HepG2 (cell line): ENCODE results near the gene ITCH. TPM values are rescaled to one million over a fixed set of nuclear protein-coding genes. Genes with fewer than 3 reads are reported as not detected.
A peak's percentile ranks its signal among the peaks of the same experiment; 100 is the strongest.

Source experiments
- FOXK2 ChIP-seq: fragments of 450-650 bp; IDR thresholded peaks from 2 replicates; pipeline ENCODE4 v1.6.1; 2016
- FOXO1 ChIP-seq: sonication (generic); formaldehyde crosslinking; IDR thresholded peaks from 2 replicates; pipeline ENCODE4 v1.4.0; 2020; ENCODE audit warnings: missing genetic modification reagents
- JUN ChIP-seq: sonication (generic); formaldehyde crosslinking; IDR thresholded peaks from 2 replicates; pipeline ENCODE4 v1.4.0; 2020; ENCODE audit warnings: mild to moderate bottlenecking, missing genetic modification reagents
- MAFF ChIP-seq: IDR thresholded peaks from 2 replicates; pipeline ENCODE4 v1.6.1; 2011; ENCODE audit warnings: low read depth, low read length, improper control_type of control experiment
- NCOA1 ChIP-seq: sonication (generic); formaldehyde crosslinking; IDR thresholded peaks from 2 replicates; pipeline ENCODE4 v1.9.0; 2021; ENCODE audit warnings: missing genetic modification reagents
- NKX3-1 ChIP-seq: sonication (generic); formaldehyde crosslinking; IDR thresholded peaks from 2 replicates; pipeline ENCODE4 v1.5.0; 2020; ENCODE audit warnings: missing genetic modification reagents
- PCBP2 ChIP-seq: fragments of 200-400 bp; formaldehyde crosslinking; optimal IDR thresholded peaks from 2 replicates; pipeline ENCODE3; 2018; ENCODE audit warnings: low read length, low read depth; ENCODE audit not compliant: poor library complexity, severe bottlenecking
- SMARCE1 ChIP-seq: fragments of 450-650 bp; IDR thresholded peaks from 2 replicates; pipeline ENCODE4 v1.6.1; 2017; ENCODE audit warnings: borderline replicate concordance
- SMYD3 ChIP-seq: sonication (generic); formaldehyde crosslinking; IDR thresholded peaks from 2 replicates; pipeline ENCODE4 v1.8.1; 2023; ENCODE audit warnings: mild to moderate bottlenecking, missing genetic modification reagents
- TCF7 ChIP-seq: sonication (generic); IDR thresholded peaks from 2 replicates; pipeline ENCODE4 v1.6.1; 2016; ENCODE audit warnings: antibody characterized with exemption, low read depth
- ZSCAN25 ChIP-seq: sonication (generic); formaldehyde crosslinking; IDR thresholded peaks from 2 replicates; pipeline ENCODE4 v1.8.0; 2022; ENCODE audit warnings: mild to moderate bottlenecking, missing genetic modification reagents
- polyA plus RNA-seq, 8 experiments: library from polyadenylated mRNA; depleted of rRNA in 3 of 8; stranded (reverse) in 7 of 8; unstranded in 1 of 8; fragments of >200 nt; fragmentation: Illumina TruSeq in 4 of 8; extraction: Trizol in 4 of 8; gene quantifications; 2 replicates each; pipeline versions ENCODE4 v1.2.1 to v1.2.3, GENCODE V29; 2011 to 2016; ENCODE audit warnings: low read depth in 4 of 8, missing spikeins in 1 of 8, mixed read lengths in 1 of 8; ENCODE audit not compliant: insufficient read depth in 1 of 8
- total RNA-seq, 5 experiments: library from RNA; depleted of rRNA; stranded (reverse); fragments of >200 nt; fragmentation: Illumina TruSeq; extraction: Trizol; gene quantifications; 2 replicates each; pipeline ENCODE4 v1.2.3, GENCODE V29; 2016; ENCODE audit warnings: low read depth in 1 of 5
- TF ChIP-seq, protein P1 (sequence below): sonication (generic); formaldehyde crosslinking; IDR thresholded peaks from 2 replicates; pipeline ENCODE4 v1.8.0; 2022; ENCODE audit warnings: missing genetic modification reagents, mild to moderate bottlenecking, inconsistent platforms, borderline replicate concordance
- TF ChIP-seq, protein P2 (sequence below): sonication (generic); formaldehyde crosslinking; IDR thresholded peaks from 2 replicates; pipeline ENCODE4 v1.4.0; 2020; ENCODE audit warnings: missing genetic modification reagents, mild to moderate bottlenecking, borderline replicate concordance
- TF ChIP-seq, protein P3 (sequence below): sonication (generic); formaldehyde crosslinking; IDR thresholded peaks from 2 replicates; pipeline ENCODE4 v1.5.1; 2020; ENCODE audit warnings: mild to moderate bottlenecking, missing genetic modification reagents
- TF ChIP-seq, protein P4 (sequence below), 2 experiments: sonication (generic) in 1 of 2; formaldehyde crosslinking in 1 of 2; IDR thresholded peaks; 2 replicates each; pipeline versions ENCODE4 v1.6.1 to v1.9.0; 2014 to 2022; ENCODE audit warnings: antibody characterized with exemption in 1 of 2, borderline replicate concordance in 1 of 2, inconsistent platforms in 1 of 2, low read depth in 1 of 2, missing genetic modification reagents in 1 of 2
- TF ChIP-seq, protein P5 (sequence below): IDR thresholded peaks from 2 replicates; pipeline ENCODE4 v1.6.1; 2016; ENCODE audit warnings: missing compliant biosample characterization, missing genetic modification reagents, borderline replicate concordance

ITCH gene
- total and polyA plus RNA-seq, 2 of the 13 experiments (the other 11 are each of a cell fraction or from before 2014, with no cell fraction given): 20.5 to 112 TPM

DNA sequence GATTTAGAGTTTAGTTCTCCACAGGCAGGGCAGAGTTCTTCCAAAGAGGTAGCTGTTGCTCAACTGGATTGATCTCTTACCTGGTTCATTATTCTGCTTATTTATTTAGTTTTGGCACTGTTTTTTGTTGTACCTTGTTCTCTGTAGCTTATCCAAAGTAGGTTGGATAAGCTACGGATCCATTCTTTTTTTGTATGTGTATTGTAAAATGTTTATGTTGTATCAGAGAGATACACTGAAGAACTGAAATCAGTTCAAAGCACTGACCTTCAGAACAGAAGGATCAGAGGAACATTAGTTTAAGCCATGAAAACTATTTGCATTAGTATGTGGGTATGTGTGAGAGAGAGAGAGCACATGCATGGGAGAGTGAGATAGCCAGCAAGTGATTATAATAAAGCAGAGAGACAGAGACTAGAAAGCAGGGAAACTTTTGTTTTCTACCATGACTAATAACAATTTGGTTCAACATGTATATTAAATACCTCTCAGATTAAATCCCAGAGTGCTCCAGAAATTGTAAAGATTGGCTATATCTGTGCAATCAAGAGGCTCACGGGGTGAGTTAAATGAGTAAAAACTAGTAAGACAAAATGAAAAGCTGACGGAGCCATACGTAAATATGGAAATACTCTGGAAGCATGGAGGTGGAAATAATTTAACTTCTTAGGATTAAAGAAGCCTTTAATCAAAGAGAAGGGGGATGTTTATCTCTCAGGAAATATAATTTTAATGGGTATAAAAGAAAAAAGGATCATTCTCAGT is 40.2 kb downstream of the ITCH start (continued):
- TF ChIP-seq, protein P1, sequence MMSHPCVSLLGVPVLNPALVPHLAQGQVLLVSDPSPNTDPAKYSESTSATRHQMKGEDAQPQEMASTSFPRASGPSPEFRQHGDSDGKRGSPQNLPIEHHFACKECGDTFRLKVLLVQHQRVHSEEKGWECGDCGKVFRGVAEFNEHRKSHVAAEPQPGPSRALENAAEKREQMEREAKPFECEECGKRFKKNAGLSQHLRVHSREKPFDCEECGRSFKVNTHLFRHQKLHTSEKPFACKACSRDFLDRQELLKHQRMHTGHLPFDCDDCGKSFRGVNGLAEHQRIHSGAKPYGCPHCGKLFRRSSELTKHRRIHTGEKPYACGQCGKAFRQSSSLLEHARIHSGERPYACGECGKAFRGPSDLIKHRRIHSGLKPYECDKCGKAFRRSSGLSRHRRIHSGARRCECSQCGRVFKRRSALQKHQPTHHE: no peak
- TF ChIP-seq SMYD3 (peak; percentile 69; the same call in 1 of the 2 replicates), FOXK2 (no peak), ZSCAN25 (CRISPR knock-in tag) (no peak), MAFF (no peak), JUN (CRISPR knock-in tag) (no peak), FOXO1 (CRISPR knock-in tag) (no peak; the same call in 1 of the 2 replicates), SMARCE1 (no peak), NKX3-1 (no peak), TCF7 (peak; percentile 62; the same call in 1 of the 2 replicates), NCOA1 (CRISPR knock-in tag) (0 out of 2 replicates have a peak, but pooled peaks have one; percentile 47), PCBP2 (no peak)
- TF ChIP-seq, protein P2, sequence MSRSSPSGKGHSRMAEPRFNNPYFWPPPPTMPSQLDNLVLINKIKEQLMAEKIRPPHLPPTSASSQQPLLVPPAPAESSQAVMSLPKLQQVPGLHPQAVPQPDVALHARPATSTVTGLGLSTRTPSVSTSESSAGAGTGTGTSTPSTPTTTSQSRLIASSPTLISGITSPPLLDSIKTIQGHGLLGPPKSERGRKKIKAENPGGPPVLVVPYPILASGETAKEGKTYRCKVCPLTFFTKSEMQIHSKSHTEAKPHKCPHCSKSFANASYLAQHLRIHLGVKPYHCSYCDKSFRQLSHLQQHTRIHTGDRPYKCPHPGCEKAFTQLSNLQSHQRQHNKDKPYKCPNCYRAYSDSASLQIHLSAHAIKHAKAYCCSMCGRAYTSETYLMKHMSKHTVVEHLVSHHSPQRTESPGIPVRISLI: no peak; the same call in 1 of the 2 replicates
- TF ChIP-seq, protein P3, sequence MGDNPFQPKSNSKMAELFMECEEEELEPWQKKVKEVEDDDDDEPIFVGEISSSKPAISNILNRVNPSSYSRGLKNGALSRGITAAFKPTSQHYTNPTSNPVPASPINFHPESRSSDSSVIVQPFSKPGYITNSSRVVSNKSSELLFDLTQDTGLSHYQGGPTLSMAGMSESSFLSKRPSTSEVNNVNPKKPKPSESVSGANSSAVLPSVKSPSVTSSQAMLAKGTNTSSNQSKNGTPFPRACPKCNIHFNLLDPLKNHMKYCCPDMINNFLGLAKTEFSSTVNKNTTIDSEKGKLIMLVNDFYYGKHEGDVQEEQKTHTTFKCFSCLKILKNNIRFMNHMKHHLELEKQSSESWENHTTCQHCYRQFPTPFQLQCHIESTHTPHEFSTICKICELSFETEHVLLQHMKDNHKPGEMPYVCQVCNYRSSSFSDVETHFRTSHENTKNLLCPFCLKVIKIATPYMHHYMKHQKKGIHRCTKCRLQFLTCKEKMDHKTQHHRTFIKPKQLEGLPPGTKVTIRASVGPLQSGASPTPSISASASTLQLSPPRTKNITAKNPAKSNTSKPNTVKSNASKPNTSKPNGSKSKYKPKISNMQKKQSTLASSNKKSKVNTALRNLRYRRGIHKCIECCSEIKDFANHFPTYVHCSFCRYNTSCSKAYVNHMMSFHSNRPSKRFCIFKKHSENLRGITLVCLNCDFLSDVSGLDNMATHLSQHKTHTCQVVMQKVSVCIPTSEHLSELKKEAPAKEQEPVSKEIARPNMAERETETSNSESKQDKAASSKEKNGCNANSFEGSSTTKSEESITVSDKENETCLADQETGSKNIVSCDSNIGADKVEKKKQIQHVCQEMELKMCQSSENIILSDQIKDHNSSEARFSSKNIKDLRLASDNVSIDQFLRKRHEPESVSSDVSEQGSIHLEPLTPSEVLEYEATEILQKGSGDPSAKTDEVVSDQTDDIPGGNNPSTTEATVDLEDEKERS (CRISPR knock-in tag): no peak
- TF ChIP-seq, protein P4, sequence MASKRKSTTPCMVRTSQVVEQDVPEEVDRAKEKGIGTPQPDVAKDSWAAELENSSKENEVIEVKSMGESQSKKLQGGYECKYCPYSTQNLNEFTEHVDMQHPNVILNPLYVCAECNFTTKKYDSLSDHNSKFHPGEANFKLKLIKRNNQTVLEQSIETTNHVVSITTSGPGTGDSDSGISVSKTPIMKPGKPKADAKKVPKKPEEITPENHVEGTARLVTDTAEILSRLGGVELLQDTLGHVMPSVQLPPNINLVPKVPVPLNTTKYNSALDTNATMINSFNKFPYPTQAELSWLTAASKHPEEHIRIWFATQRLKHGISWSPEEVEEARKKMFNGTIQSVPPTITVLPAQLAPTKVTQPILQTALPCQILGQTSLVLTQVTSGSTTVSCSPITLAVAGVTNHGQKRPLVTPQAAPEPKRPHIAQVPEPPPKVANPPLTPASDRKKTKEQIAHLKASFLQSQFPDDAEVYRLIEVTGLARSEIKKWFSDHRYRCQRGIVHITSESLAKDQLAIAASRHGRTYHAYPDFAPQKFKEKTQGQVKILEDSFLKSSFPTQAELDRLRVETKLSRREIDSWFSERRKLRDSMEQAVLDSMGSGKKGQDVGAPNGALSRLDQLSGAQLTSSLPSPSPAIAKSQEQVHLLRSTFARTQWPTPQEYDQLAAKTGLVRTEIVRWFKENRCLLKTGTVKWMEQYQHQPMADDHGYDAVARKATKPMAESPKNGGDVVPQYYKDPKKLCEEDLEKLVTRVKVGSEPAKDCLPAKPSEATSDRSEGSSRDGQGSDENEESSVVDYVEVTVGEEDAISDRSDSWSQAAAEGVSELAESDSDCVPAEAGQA (IDR thresholded peaks at IDR 0.05; ENCODE audit: low read depth): no peak
- TF ChIP-seq, protein P4 (CRISPR knock-in tag; IDR thresholded peaks at IDR 0.05; ENCODE audit: borderline replicate concordance): no peak
- TF ChIP-seq, protein P5, sequence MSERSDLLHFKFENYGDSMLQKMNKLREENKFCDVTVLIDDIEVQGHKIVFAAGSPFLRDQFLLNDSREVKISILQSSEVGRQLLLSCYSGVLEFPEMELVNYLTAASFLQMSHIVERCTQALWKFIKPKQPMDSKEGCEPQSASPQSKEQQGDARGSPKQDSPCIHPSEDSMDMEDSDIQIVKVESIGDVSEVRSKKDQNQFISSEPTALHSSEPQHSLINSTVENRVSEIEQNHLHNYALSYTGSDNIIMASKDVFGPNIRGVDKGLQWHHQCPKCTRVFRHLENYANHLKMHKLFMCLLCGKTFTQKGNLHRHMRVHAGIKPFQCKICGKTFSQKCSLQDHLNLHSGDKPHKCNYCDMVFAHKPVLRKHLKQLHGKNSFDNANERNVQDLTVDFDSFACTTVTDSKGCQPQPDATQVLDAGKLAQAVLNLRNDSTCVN (CRISPR knock-in tag): no peak
